K562 treated with DMSO at 1 percent for 48 hours (cell line): Measurements from ENCODE around the gene PLEKHF1. TPM values are rescaled to one million over a fixed set of nuclear protein-coding genes. Genes with fewer than 3 reads are reported as not detected.

ENCODE experiments used
- total RNA-seq: library from RNA; unstranded; fragments of 300-600 nt; gene quantifications from 2 replicates; pipeline ENCODE4 v1.2.3, GENCODE V29; 2022; ENCODE audit warnings: low replicate concordance; ENCODE audit errors: extremely low read depth

PLEKHF1 gene
- total RNA-seq: not detected in 2 replicates

GRCh38 chr19:29665215-29665825, at the start of gene PLEKHF1:
Gene PLEKHF1, plus strand, starts transcription at chr19:29665461. Its CDS starts 8,379 bp downstream, at chr19:29673840.

GRCh38 chr19:29714953-29715700, 49.9 kb downstream of the PLEKHF1 start, which contains the start of gene C19orf12:
Gene C19orf12, minus strand, starts transcription at chr19:29715261. Its CDS starts 6,848 bp downstream, at chr19:29708413.

Other genes with a start within 250 kb of the PLEKHF1 start
- gene VSTM2B, start 139.5 kb upstream of the PLEKHF1 start, total RNA-seq: not detected in 2 replicates
- not detected in 2 replicates for gene POP4, start 59.2 kb upstream of the PLEKHF1 start, total RNA-seq
- not detected in 2 replicates for gene C19orf12, start 49.8 kb downstream of the PLEKHF1 start, total RNA-seq
- not detected in 2 replicates for gene CCNE1, start 146.5 kb downstream of the PLEKHF1 start, total RNA-seq